OCI-LY3 (cell line): Measurements from ENCODE around the gene NUMBL.

Source experiments
- H2AFZ ChIP-seq: fragments of 200-600, 300-600 bp; shearing (Covaris generic); 2 replicates; pipeline ENCODE4 v1.6.0; 2014; ENCODE audit warnings: antibody characterized with exemption, low read depth, low read length
- H3K27ac ChIP-seq: fragments of 200-600, 300-600 bp; sonication (generic); 2 replicates; pipeline ENCODE4 v1.5.1; 2014; ENCODE audit warnings: mild to moderate bottlenecking, low read length, moderate library complexity, mixed read lengths
- H3K27me3 ChIP-seq: fragments of 200-600, 300-600 bp; sonication (generic); 2 replicates; pipeline ENCODE4 v1.6.1; 2014; ENCODE audit warnings: low read depth, low read length, mixed read lengths
- H3K36me3 ChIP-seq: fragments of 200-600, 300-600 bp; sonication (generic); replicated peaks from 2 replicates; pipeline ENCODE3; 2014; ENCODE audit warnings: low read depth, low read length, mixed read lengths
- H3K4me1 ChIP-seq: fragments of 300-600, 200-600 bp; sonication (generic); 2 replicates; pipeline ENCODE4 v1.6.1; 2014; ENCODE audit warnings: low read length, mixed read lengths
- H3K4me2 ChIP-seq: fragments of 200-600, 300-600 bp; sonication (generic); 2 replicates; pipeline ENCODE4 v1.6.1; 2014; ENCODE audit warnings: low read length, mixed read lengths
- H3K4me3 ChIP-seq: fragments of 300-600, 200-600 bp; sonication (generic); 2 replicates; pipeline ENCODE4 v1.5.1; 2014; ENCODE audit warnings: antibody characterized with exemption, mild to moderate bottlenecking, low read length, moderate library complexity
- H3K79me2 ChIP-seq: fragments of 300-600, 200-600 bp; shearing (Covaris generic); 2 replicates; pipeline ENCODE4 v1.6.1; 2014; ENCODE audit warnings: mild to moderate bottlenecking, low read length, mixed read lengths
- H3K9ac ChIP-seq: fragments of 300-600, 200-600 bp; shearing (Covaris generic); 2 replicates; pipeline ENCODE4 v1.6.0; 2014; ENCODE audit warnings: mild to moderate bottlenecking, low read length, moderate library complexity
- H3K9me3 ChIP-seq: fragments of 200-600, 300-600 bp; shearing (Covaris generic); 2 replicates; pipeline ENCODE4 v1.6.1; 2014; ENCODE audit warnings: low read length, mixed read lengths; ENCODE audit not compliant: insufficient read depth
- H4K20me1 ChIP-seq: fragments of 200-600, 300-600 bp; sonication (generic); 2 replicates; pipeline ENCODE4 v1.6.1; 2016; ENCODE audit warnings: low read length, mixed read lengths; ENCODE audit not compliant: insufficient read depth
- EZH2phosphoT487 ChIP-seq: fragments of 200-600 bp; shearing (Covaris generic); IDR thresholded peaks from 2 replicates; pipeline ENCODE4 v1.6.1; 2018; ENCODE audit warnings: antibody characterized with exemption, mixed run types, low read depth
- TF ChIP-seq, protein P1 (sequence below): fragments of 200-600, 300-600 bp; sonication (generic); IDR thresholded peaks from 2 replicates; pipeline ENCODE4 v1.5.1; 2014; ENCODE audit warnings: antibody characterized with exemption, low read length, low read depth

The NUMBL gene

DNA sequence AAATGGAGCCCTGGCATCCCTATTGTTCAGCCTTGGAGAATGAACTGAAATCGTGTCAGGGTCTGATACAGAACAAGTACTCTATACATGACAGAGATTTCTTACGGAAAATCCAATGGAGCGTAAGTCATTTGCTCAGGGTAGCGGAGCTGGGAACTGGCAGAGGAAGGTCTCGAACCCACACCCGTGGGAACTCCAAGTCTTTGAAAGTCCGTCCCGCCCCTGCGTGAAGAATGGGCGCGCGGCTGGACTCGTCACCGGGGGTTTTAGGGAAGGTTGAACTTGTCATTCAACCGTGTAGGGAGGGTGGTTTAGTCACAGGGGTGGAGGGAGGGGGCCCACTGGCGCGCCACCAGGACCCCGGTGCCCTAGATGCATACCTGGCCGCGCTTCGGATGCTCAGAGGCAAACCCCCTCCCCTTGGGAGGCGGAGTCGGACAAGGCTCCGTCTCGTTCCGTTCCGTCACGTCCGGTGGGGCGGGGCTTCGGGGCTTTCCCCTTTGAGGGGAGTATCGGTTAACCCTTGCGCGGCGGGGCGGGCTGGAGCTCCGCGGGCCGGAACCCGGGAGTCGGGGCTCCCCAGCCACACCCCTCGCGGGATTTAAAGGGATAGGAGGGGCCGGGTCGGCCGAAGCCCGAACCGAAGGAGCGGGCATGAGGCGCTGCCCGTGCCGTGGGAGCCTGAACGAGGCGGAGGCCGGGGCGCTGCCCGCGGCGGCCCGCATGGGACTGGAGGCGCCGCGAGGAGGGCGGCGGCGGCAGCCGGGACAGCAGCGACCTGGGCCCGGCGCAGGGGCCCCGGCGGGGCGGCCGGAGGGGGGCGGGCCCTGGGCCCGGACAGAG lies 26.3 kb upstream of the NUMBL start, which contains the start of the genes COQ8B and ITPKC:
Gene COQ8B, minus strand, starts transcription at position 405 of the 843 bp plus-strand sequence. CDS start 2,254 bp downstream, outside the sequence.
Gene ITPKC, plus strand, starts transcription at position 631 of the 843 bp plus-strand sequence. Its CDS starts 24 bp downstream, at position 655.
- Histone ChIP-seq H3K79me2 (peaks cover 53% of the 10 kb centered on the region), H3K27ac (peak within 1 kb of the TSS; percentile 69), H3K4me1 (peaks cover 36% of the 10 kb centered on the region), H3K9me3 (no peaks in the 10 kb centered on the region), H3K27me3 (no peaks in the 10 kb centered on the region), H3K4me2 (peak within 1 kb of the TSS; percentile 100), H3K9ac (peak within 1 kb of the TSS; percentile 90), H3K36me3 (peaks cover 13% of the 10 kb centered on the region), H2AFZ (peak within 1 kb of the TSS; percentile 44; the same call in 1 of the 2 replicates), H4K20me1 (no peaks in the 10 kb centered on the region), H3K4me3 (peak within 1 kb of the TSS; percentile 79)
- TF ChIP-seq, protein P1, sequence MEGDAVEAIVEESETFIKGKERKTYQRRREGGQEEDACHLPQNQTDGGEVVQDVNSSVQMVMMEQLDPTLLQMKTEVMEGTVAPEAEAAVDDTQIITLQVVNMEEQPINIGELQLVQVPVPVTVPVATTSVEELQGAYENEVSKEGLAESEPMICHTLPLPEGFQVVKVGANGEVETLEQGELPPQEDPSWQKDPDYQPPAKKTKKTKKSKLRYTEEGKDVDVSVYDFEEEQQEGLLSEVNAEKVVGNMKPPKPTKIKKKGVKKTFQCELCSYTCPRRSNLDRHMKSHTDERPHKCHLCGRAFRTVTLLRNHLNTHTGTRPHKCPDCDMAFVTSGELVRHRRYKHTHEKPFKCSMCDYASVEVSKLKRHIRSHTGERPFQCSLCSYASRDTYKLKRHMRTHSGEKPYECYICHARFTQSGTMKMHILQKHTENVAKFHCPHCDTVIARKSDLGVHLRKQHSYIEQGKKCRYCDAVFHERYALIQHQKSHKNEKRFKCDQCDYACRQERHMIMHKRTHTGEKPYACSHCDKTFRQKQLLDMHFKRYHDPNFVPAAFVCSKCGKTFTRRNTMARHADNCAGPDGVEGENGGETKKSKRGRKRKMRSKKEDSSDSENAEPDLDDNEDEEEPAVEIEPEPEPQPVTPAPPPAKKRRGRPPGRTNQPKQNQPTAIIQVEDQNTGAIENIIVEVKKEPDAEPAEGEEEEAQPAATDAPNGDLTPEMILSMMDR, result no peak
- TF ChIP-seq EZH2phosphoT487, result no peak

- TF ChIP-seq EZH2phosphoT487, result no peak
- TF ChIP-seq, protein P1, result no peak
- Histone ChIP-seq H3K4me3 (peak overlapping the region; percentile 79), H3K4me1 (peaks cover 36% of the 10 kb centered on the region), H3K27me3 (no peaks in the 10 kb centered on the region), H3K9ac (peak overlapping the region; percentile 82), H2AFZ (peak overlapping the region; percentile 44; the same call in 1 of the 2 replicates), H3K27ac (peak overlapping the region; percentile 69), H3K79me2 (peaks cover 50% of the 10 kb centered on the region), H3K4me2 (peak overlapping the region; percentile 73), H4K20me1 (no peaks in the 10 kb centered on the region), H3K9me3 (no peaks in the 10 kb centered on the region), H3K36me3 (peaks cover 12% of the 10 kb centered on the region)
These were observed 25.6 kb upstream of the NUMBL start for GRCh38 chr19:40716031-40716481.

- Histone ChIP-seq H4K20me1 (no peaks in the 10 kb centered on the region), H3K4me3 (peak overlapping the region; percentile 79), H3K36me3 (peaks cover 7% of the 10 kb centered on the region), H3K27ac (peak overlapping the region; percentile 69), H3K4me1 (peaks cover 35% of the 10 kb centered on the region), H3K9ac (peak overlapping the region; percentile 82), H3K9me3 (no peaks in the 10 kb centered on the region), H3K79me2 (peaks cover 39% of the 10 kb centered on the region), H3K27me3 (no peaks in the 10 kb centered on the region), H2AFZ (peak overlapping the region; percentile 37), H3K4me2 (peak overlapping the region; percentile 73)
- no peak for TF ChIP-seq EZH2phosphoT487
- TF ChIP-seq, protein P1, result no peak
These were observed 24.2 kb upstream of the NUMBL start for GRCh38 chr19:40714441-40715299.
